ENCODE data around the gene KLHL24. TPM values are rescaled to one million over a fixed set of nuclear protein-coding genes. Genes with fewer than 3 reads are reported as not detected.
"Not testable (repeated sequence)": the region's sequence is repeated elsewhere in the genome, so short reads cannot be mapped to it uniquely, and the experiment has no call there.

KLHL24 gene
- total RNA-seq, 1 experiment from 2014 or later, result 7.4 TPM

DNA sequence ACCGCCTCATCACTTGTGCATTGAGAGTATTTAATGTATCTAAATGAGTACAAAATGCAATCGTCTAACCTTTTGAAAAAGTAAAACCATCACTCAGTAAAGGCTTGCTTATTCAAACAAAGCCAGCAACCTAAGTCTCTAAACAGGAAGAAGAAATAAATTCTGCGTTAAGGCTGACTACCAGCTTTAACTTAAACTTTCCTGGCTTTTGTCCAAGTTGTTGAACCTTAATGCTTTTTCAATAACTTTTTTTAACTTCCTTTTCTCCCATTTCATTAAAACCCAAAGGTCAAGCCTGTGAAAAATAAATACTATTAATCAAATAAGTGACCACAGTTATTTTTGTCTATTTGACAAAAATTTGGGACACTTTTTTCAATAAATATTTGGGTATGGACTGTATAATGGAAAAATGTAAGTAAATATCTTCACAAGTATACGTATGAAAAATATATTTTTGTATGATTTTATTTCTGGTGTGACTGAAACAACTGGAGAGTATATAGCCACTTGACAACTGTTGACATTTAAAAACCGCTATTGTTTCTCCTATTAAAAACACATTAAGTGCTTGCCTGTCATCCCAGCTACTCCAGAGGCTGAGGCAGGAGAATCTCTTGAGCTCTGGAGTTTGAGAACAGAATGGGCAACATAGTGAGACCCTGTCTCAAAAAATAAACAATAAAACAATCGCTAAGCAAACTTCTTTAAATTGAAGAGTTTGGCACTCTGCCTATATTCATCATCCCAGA, 2.9 kb downstream of the KLHL24 start:
- Histone ChIP-seq H3F3A (ENCODE audit: low read length, unreplicated experiment) (no peaks in the 10 kb centered on the region), H3K36me3 (ENCODE audit: low read depth, low read length) (no peaks in the 10 kb centered on the region), H3K9me3 (ENCODE audit: low read length) (no peaks in the 10 kb centered on the region), H3K9me2 (replicated peaks; ENCODE audit: low read length) (no peaks in the 10 kb centered on the region), H3K4me2 (ENCODE audit: low read length) (peak overlapping the region; percentile 87), H3K27me3 (ENCODE audit: low read length) (no peaks in the 10 kb centered on the region), H3K79me2 (ENCODE audit: low read length) (peaks cover 8% of the 10 kb centered on the region), H3K27ac (ENCODE audit: low read length) (no peak overlapping the region), H4K20me1 (ENCODE audit: low read length) (no peaks in the 10 kb centered on the region), H3K4me3 (ENCODE audit: low read length) (no peak overlapping the region; the same call in 1 of the 2 replicates), H2AFZ (ENCODE audit: low read length) (no peak overlapping the region), H3K9ac (ENCODE audit: low read length) (no peak overlapping the region), H3K4me1 (ENCODE audit: insufficient read depth, low read length) (peaks cover 31% of the 10 kb centered on the region)
- no peak for ATAC-seq
- peak; percentile 42 for DNase-seq
- POLR2A ChIA-PET (ENCODE audit: unreplicated experiment), result interaction anchor here (0.6 to 0.7 kb wide), 2 partner anchors 42 to 50 kb away, joined by 3 to 5 read pairs; no protein-coding TSS in a partner anchor
- CTCF ChIA-PET, result no interaction called here
- intact Hi-C loops (cut with micrococcal nuclease), result loop anchor here (10.0 kb wide), 1 partner anchor 173 kb away; no protein-coding TSS in a partner anchor
- TF ChIP-seq EZH2phosphoT487 (IDR thresholded peaks at IDR 0.05; ENCODE audit: borderline replicate concordance, low read length), result no peak
- TF ChIP-seq, protein P1, sequence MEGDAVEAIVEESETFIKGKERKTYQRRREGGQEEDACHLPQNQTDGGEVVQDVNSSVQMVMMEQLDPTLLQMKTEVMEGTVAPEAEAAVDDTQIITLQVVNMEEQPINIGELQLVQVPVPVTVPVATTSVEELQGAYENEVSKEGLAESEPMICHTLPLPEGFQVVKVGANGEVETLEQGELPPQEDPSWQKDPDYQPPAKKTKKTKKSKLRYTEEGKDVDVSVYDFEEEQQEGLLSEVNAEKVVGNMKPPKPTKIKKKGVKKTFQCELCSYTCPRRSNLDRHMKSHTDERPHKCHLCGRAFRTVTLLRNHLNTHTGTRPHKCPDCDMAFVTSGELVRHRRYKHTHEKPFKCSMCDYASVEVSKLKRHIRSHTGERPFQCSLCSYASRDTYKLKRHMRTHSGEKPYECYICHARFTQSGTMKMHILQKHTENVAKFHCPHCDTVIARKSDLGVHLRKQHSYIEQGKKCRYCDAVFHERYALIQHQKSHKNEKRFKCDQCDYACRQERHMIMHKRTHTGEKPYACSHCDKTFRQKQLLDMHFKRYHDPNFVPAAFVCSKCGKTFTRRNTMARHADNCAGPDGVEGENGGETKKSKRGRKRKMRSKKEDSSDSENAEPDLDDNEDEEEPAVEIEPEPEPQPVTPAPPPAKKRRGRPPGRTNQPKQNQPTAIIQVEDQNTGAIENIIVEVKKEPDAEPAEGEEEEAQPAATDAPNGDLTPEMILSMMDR (conservative IDR thresholded peaks at IDR 0.05; ENCODE audit: low read depth, low read length), result no peak
- TF ChIP-seq EZH2 (IDR thresholded peaks at IDR 0.05; ENCODE audit: low read length, unreplicated experiment), result no peak
- BruUV-seq (replicated peaks), result TSS peak; percentile 23

DNA sequence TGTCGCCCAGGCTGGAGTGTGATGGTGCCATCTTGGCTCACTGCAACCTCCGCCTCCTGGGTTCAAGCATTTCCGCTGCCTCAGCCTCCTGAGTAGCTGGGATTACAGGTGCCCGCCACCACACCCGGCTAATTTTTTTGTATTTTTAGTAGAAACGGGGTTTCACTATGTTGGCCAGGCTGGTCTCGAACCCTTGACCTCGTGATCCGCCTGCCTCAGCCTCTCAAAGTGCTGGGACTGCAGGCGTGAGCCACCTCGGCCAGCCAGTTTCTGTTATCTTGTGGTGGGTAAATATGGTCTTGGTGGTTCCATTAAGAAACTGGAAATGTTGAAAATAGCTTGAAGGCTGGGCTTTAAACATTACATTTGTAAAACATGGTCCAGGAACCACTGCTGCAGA, 5.2 kb downstream of the KLHL24 start:
- H3F3A ChIP-seq (ENCODE audit: low read length, unreplicated experiment); ATAC-seq; H3K36me3 ChIP-seq (ENCODE audit: low read depth, low read length); H3K27me3 ChIP-seq (ENCODE audit: low read length); H3K4me2 ChIP-seq (ENCODE audit: low read length); H3K9me3 ChIP-seq (ENCODE audit: low read length); DNase-seq; H3K4me3 ChIP-seq (ENCODE audit: low read length); intact Hi-C loops (cut with micrococcal nuclease); H4K20me1 ChIP-seq (ENCODE audit: low read length); H2AFZ ChIP-seq (ENCODE audit: low read length); CTCF ChIA-PET; H3K79me2 ChIP-seq (ENCODE audit: low read length); BruUV-seq (replicated peaks); POLR2A ChIA-PET (ENCODE audit: unreplicated experiment); H3K27ac ChIP-seq (ENCODE audit: low read length); H3K9ac ChIP-seq (ENCODE audit: low read length); H3K9me2 ChIP-seq (replicated peaks; ENCODE audit: low read length): not testable (repeated sequence)
- peaks cover 38% of the 10 kb centered on the region for H3K4me1 ChIP-seq (ENCODE audit: insufficient read depth, low read length)

DNA sequence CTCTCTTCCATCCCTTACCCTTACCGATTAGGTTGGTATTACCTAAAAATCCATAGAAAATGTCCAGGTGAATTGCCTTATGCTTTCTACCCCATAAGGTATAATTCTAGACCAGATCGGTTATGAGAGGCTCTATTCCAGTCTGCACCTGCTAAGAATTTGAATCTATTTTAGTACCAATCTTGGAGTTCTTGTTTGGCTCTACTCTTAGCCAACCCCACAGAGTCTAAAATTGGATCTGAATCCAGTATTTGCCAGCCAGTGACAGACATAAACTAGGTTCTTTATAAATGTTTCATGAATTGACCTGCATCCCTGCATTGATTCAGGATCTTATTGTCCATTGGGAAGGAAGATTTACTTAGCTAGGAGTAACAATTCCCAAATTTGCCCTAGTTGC, 6.5 kb downstream of the KLHL24 start:
- Histone ChIP-seq H4K20me1 (ENCODE audit: low read length) (no peaks in the 10 kb centered on the region), H3K4me1 (ENCODE audit: insufficient read depth, low read length) (peaks cover 38% of the 10 kb centered on the region), H3K79me2 (ENCODE audit: low read length) (peaks cover 8% of the 10 kb centered on the region), H3K9me3 (ENCODE audit: low read length) (no peaks in the 10 kb centered on the region), H2AFZ (ENCODE audit: low read length) (no peak overlapping the region), H3K9ac (ENCODE audit: low read length) (no peak overlapping the region), H3K4me3 (ENCODE audit: low read length) (no peak overlapping the region), H3K27ac (ENCODE audit: low read length) (no peak overlapping the region), H3K36me3 (ENCODE audit: low read depth, low read length) (no peaks in the 10 kb centered on the region), H3F3A (ENCODE audit: low read length, unreplicated experiment) (no peaks in the 10 kb centered on the region), H3K9me2 (replicated peaks; ENCODE audit: low read length) (no peaks in the 10 kb centered on the region), H3K4me2 (ENCODE audit: low read length) (no peak overlapping the region), H3K27me3 (ENCODE audit: low read length) (no peaks in the 10 kb centered on the region)
- ATAC-seq (no peak), DNase-seq (no peak)
- ChIA-PET POLR2A (ENCODE audit: unreplicated experiment) (no interaction called here), CTCF (no interaction called here)
- TF ChIP-seq EZH2 (IDR thresholded peaks at IDR 0.05; ENCODE audit: low read length, unreplicated experiment) (no peak), EZH2phosphoT487 (IDR thresholded peaks at IDR 0.05; ENCODE audit: borderline replicate concordance, low read length) (no peak)
- TF ChIP-seq, protein P1 (conservative IDR thresholded peaks at IDR 0.05; ENCODE audit: low read depth, low read length), result no peak
- intact Hi-C loops (cut with micrococcal nuclease), result no loop called here
- BruUV-seq (replicated peaks), result no TSS peak

All from PC-3 (cell line).